NB4 (cell line): Measurements from ENCODE around the gene STK16.

Source experiments
- DNase-seq: peaks from one replicate; pipeline ENCODE4 v3.0.0; 2010; ENCODE audit warnings: low read depth
- H3K4me3 ChIP-seq: one replicate; pipeline ENCODE4 v1.5.1; 2011; ENCODE audit warnings: mild to moderate bottlenecking, low read depth, low read length, moderate library complexity
- MYC ChIP-seq: IDR thresholded peaks from 2 replicates; pipeline ENCODE4 v1.6.1; 2011; ENCODE audit warnings: low read depth, low read length
- POLR2A ChIP-seq: IDR thresholded peaks from 2 replicates; pipeline ENCODE4 v1.6.1; 2011; ENCODE audit warnings: mild to moderate bottlenecking; ENCODE audit not compliant: insufficient read length; ENCODE audit errors: extremely low read depth
- TF ChIP-seq, protein P1 (sequence below): IDR thresholded peaks from 2 replicates; pipeline ENCODE4 v1.6.1; 2011; ENCODE audit warnings: low read depth, low read length
- TF ChIP-seq, protein P2 (sequence below): IDR thresholded peaks from one replicate; pipeline ENCODE4 v1.5.1; 2012; ENCODE audit warnings: low read depth, low read length

STK16 gene

DNA sequence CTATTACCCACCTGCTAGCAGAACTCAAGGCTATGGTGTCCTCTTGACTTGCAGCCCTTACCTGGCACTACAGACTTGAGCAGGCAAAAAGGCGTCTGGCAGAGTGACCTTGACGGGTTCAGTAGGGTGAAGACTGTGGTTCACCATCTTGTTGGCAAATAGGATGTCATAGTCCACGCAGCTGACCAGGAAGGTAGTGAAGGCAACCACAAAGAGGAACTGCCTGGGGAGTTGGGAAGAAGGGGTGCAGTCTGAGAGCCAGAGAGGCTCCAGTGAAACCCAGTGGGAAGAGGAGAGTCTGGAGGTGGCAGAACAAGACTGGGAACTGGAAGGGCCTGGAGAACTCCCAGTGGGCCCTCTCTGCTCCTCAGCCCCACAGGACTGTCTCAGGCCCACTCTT lies 19.9 kb upstream of the STK16 start:
- TF ChIP-seq, protein P1, sequence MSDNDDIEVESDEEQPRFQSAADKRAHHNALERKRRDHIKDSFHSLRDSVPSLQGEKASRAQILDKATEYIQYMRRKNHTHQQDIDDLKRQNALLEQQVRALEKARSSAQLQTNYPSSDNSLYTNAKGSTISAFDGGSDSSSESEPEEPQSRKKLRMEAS = no peak
- peak; percentile 47; the same call in 1 of the 2 replicates for TF ChIP-seq MYC
- H3K4me3 ChIP-seq = no peak overlapping the region
- DNase-seq = peak; percentile 92

DNA sequence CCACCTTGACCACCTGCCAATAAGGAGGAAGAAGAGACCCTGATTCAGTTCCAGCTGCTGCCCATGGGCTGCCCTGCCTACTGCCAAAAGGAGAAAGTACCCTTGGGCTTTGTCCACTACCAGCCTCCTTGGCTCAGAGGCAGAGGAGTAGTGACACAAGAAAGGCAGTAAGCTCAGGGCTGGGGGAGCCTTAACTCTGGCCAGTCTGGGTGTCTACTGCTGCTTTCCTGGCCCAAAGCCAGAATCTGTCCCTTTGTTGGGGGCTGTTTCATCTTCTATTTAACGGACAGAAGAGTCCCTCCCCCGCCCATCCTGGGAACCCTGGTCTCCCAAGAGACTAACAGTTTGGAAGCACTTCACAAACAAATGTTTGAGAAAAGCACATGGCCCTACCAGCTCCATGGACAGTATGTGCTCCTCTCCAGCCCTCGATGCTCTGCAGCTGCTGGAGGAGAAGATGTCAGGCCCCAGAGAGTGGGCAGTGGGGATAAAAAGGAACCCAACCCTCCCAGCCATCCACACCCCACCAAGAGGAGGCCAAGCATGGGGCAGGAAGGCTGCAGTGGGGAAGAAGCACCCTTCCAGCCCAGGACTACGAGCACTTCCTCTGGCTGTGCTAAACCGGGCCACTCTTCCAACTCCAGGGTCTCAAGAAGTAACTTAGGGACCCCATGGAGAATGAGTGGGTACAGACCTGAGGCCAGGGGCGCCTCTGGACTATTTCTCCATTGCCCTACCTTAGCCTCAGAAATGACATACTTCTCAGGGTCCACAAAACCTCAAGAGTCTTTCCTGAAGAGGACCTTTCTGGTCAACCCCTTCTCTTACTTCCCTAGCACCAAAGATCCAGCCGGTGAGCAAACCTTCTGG lies 17.0 kb upstream of the STK16 start:
- peak overlapping the region; percentile 94 for H3K4me3 ChIP-seq
- peak; percentile 37 for DNase-seq
- TF ChIP-seq, protein P1 = peak; percentile 36; the same call in 1 of the 2 replicates
- no peak for TF ChIP-seq MYC

DNA sequence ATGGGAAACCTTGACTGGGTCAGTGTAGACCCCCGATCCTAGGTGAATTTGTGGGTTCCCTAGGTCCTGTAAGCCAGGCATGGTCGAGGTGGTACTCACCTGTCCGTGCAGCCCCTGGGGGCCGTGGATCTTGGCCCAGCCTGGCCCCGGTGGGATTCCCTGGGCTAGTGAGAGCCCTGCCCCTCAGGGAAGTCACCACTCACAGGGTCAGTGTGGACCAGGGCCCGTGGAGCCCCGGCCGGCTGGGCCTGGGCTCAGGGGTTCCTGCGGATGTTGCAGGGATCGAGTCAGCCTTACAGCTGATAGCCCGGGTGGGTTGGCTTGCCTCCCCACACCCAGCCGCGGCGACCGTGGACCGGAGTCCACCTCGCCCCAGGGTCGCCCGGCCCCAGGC lies 16.4 kb upstream of the STK16 start:
- DNase-seq = no peak
- TF ChIP-seq MYC = no peak
- TF ChIP-seq, protein P2, sequence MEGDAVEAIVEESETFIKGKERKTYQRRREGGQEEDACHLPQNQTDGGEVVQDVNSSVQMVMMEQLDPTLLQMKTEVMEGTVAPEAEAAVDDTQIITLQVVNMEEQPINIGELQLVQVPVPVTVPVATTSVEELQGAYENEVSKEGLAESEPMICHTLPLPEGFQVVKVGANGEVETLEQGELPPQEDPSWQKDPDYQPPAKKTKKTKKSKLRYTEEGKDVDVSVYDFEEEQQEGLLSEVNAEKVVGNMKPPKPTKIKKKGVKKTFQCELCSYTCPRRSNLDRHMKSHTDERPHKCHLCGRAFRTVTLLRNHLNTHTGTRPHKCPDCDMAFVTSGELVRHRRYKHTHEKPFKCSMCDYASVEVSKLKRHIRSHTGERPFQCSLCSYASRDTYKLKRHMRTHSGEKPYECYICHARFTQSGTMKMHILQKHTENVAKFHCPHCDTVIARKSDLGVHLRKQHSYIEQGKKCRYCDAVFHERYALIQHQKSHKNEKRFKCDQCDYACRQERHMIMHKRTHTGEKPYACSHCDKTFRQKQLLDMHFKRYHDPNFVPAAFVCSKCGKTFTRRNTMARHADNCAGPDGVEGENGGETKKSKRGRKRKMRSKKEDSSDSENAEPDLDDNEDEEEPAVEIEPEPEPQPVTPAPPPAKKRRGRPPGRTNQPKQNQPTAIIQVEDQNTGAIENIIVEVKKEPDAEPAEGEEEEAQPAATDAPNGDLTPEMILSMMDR = no peak
- no peak for TF ChIP-seq POLR2A
- peak overlapping the region; percentile 94 for H3K4me3 ChIP-seq

DNA sequence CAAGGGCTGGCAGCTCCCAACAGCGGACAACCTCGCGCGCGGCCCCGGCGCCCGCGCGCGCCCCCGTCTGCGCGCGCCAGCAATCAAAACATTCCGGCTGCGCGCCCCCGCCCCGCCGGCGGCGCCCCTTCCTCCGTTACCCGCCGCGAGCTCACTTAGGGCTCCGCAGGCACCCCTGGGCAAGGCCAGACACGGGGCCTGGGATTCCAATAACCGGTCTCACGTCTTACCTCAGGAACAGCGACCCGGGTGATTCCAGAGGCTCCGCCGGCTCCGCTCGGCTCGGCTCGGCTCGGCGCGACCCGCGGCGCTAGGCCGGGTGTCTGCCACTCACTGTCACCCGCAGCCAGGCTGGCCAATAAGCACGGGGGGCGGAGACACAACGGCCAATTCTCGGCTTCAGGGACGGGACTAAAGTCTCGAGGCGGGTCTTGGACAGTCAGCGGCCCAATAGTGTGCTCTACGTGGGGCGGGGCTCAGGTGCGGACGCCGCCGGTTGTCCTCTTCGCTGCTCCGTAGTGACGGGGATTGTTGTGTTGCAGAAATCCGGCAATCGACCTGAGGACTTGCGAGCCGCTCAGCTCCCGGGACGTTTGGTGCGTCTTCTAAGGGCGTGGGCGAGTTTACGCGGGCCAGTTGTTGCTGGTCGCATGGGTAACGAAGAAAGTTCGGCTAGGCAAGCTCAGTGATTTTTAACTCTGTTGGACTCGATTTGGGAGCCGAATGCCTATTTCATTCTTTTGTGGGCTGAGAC lies 15.8 kb upstream of the STK16 start, which contains the start of the genes ANKZF1 and ATG9A:
ANKZF1 (plus strand) TSS at position 502 of the 754 bp plus-strand sequence. CDS start 452 bp downstream, outside the sequence.
ATG9A (minus strand) TSS at position 332 of the 754 bp plus-strand sequence. CDS start 1,612 bp downstream, outside the sequence.
- peak within 1 kb of the TSS; percentile 94 for H3K4me3 ChIP-seq
- DNase-seq = peak; percentile 100
- TF ChIP-seq, protein P1 = peak; percentile 53; the same call in 1 of the 2 replicates
- TF ChIP-seq MYC (peak; percentile 68), POLR2A (peak; percentile 81)
- TF ChIP-seq, protein P2 = no peak

DNA sequence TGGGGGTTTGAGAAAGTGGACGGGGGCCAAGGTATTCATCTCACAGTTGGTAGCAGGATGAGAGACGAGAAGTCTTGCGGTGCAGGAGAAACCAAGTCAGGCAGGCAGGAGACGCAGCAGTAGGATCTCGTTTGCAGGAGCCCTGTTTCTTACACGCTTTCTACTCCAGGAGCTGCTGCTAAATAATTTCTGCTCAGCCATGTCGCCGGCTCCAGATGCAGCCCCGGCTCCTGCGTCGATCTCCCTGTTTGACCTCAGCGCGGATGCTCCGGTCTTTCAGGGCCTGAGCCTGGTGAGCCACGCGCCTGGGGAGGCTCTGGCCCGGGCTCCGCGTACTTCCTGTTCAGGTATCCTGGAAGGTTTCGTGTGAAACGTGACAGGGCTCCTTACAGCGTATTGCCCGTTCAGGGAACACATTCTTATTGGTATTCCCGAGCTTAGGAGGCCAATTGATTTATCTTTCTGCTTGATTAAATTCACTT lies 15.2 kb upstream of the STK16 start:
- DNase-seq = peak; percentile 76
- TF ChIP-seq, protein P1 = peak; percentile 22; the same call in 1 of the 2 replicates
- peak; percentile 51; the same call in 1 of the 2 replicates for TF ChIP-seq MYC
- TF ChIP-seq POLR2A = no peak
- H3K4me3 ChIP-seq = peak overlapping the region; percentile 94

DNA sequence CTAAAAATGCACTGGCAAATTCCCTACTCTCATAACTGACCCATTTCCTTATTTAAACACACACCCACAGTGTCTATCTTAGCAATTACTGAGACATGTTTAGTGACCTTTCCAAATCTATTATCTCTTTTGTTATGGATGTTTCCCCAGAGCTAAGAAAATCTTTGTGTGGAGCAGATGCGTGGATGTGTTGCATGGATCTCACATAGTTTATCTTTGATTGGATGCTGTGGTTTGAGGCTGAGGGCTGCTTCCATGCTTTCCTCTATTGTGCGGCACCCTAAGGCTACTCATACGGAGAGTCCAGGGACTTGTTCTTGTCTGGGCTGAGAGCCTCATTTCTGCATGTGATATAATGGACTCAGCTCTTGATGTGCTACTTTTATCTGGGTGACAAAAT lies 10.9 kb upstream of the STK16 start:
- TF ChIP-seq MYC (no peak), POLR2A (no peak)
- TF ChIP-seq, protein P1 = no peak
- TF ChIP-seq, protein P2 = no peak
- DNase-seq = no peak
- H3K4me3 ChIP-seq = no peak overlapping the region
